ENCODE measurements around the gene DIP2C. TPM values are rescaled to one million over a fixed set of nuclear protein-coding genes. Genes with fewer than 3 reads are reported as not detected.

DIP2C gene
- total RNA-seq, 2 donors from 2014 or later, result 13.0 to 13.7 TPM

GRCh38 chr10:356452-356851, 333.0 kb downstream of the DIP2C start:
- H3K4me3 ChIP-seq (ENCODE audit: low read length), result no peak overlapping the region
- H3K9ac ChIP-seq (ENCODE audit: extremely low read depth, low read length, poor library complexity, severe bottlenecking), result no peak overlapping the region
- H3K27ac ChIP-seq (ENCODE audit: low read depth, low read length), result no peak overlapping the region
- Mint-ChIP-seq H3K27ac (no peak overlapping the region), H3K4me3 (no peak overlapping the region), H3K27me3 (ENCODE audit: insufficient read depth) (no peaks in the 10 kb centered on the region), H3K9me3 (no peaks in the 10 kb centered on the region), H3K4me1 (peaks cover 4% of the 10 kb centered on the region), H3K36me3 (ENCODE audit: low read depth) (peaks cover 37% of the 10 kb centered on the region)
- no peaks in the 10 kb centered on the region for H3K9me3 ChIP-seq (ENCODE audit: control insufficient read depth, low read length)
- H3K4me1 ChIP-seq (ENCODE audit: control insufficient read depth, insufficient read depth, low read length), result no peaks in the 10 kb centered on the region
- WGBS, 2 experiments (ENCODE audit: insufficient coverage in 1 of 2, insufficient read length in 1 of 2), result 91 to 96% methylated on average over 8 of the region's 8 CpGs
- peaks cover 33% of the 10 kb centered on the region for H3K36me3 ChIP-seq (ENCODE audit: control insufficient read depth, insufficient read depth, low read length)
- no peaks in the 10 kb centered on the region for H3K27me3 ChIP-seq (ENCODE audit: control insufficient read depth, insufficient read depth, low read length, poor library complexity, severe bottlenecking)
- TF ChIP-seq CTCF (conservative IDR thresholded peaks at IDR 0.05), result no peak
- no peak for DNase-seq

GRCh38 chr10:354901-355617, 334.4 kb downstream of the DIP2C start:
- Histone ChIP-seq H3K9me3 (ENCODE audit: control insufficient read depth, low read length) (no peaks in the 10 kb centered on the region), H3K27ac (ENCODE audit: low read depth, low read length) (no peak overlapping the region), H3K4me1 (ENCODE audit: control insufficient read depth, insufficient read depth, low read length) (no peaks in the 10 kb centered on the region), H3K4me3 (ENCODE audit: low read length) (no peak overlapping the region), H3K9ac (ENCODE audit: extremely low read depth, low read length, poor library complexity, severe bottlenecking) (no peak overlapping the region), H3K27me3 (ENCODE audit: control insufficient read depth, insufficient read depth, low read length, poor library complexity, severe bottlenecking) (no peaks in the 10 kb centered on the region), H3K36me3 (ENCODE audit: control insufficient read depth, insufficient read depth, low read length) (peaks cover 33% of the 10 kb centered on the region)
- Mint-ChIP-seq H3K9me3 (no peaks in the 10 kb centered on the region), H3K4me3 (no peak overlapping the region), H3K27ac (peak overlapping the region; percentile 6), H3K36me3 (ENCODE audit: low read depth) (peaks cover 41% of the 10 kb centered on the region), H3K4me1 (no peaks in the 10 kb centered on the region), H3K27me3 (ENCODE audit: insufficient read depth) (no peaks in the 10 kb centered on the region)
- WGBS, 2 experiments (ENCODE audit: insufficient coverage in 1 of 2, insufficient read length in 1 of 2), result 95 to 97% methylated on average over 17 to 20 of the region's 20 CpGs
- no peak for DNase-seq
- TF ChIP-seq CTCF (conservative IDR thresholded peaks at IDR 0.05), result no peak

GRCh38 chr10:352476-353235, 336.8 kb downstream of the DIP2C start:
- Mint-ChIP-seq H3K36me3 (ENCODE audit: low read depth) (peaks cover 47% of the 10 kb centered on the region), H3K4me1 (no peaks in the 10 kb centered on the region)
- H3K27me3 ChIP-seq (ENCODE audit: control insufficient read depth, insufficient read depth, low read length, poor library complexity, severe bottlenecking), result no peaks in the 10 kb centered on the region

More at GRCh38 chr10:352476-353235, 336.8 kb downstream of the DIP2C start:
- TF ChIP-seq CTCF (conservative IDR thresholded peaks at IDR 0.05), result no peak
- WGBS, 2 experiments (ENCODE audit: insufficient coverage in 1 of 2, insufficient read length in 1 of 2), result 91 to 95% methylated on average over 18 to 21 of the region's 21 CpGs
- H3K9me3 Mint-ChIP-seq, result peaks cover 1% of the 10 kb centered on the region
- Histone ChIP-seq H3K27ac (ENCODE audit: low read depth, low read length) (no peak overlapping the region), H3K36me3 (ENCODE audit: control insufficient read depth, insufficient read depth, low read length) (peaks cover 33% of the 10 kb centered on the region), H3K4me1 (ENCODE audit: control insufficient read depth, insufficient read depth, low read length) (no peaks in the 10 kb centered on the region), H3K9ac (ENCODE audit: extremely low read depth, low read length, poor library complexity, severe bottlenecking) (no peak overlapping the region), H3K4me3 (ENCODE audit: low read length) (no peak overlapping the region), H3K9me3 (ENCODE audit: control insufficient read depth, low read length) (no peaks in the 10 kb centered on the region)
- no peak overlapping the region for H3K4me3 Mint-ChIP-seq
- H3K27me3 Mint-ChIP-seq (ENCODE audit: insufficient read depth), result no peaks in the 10 kb centered on the region
- DNase-seq, result peak; percentile 25
- H3K27ac Mint-ChIP-seq, result no peak overlapping the region
